PFSK-1 (cell line): ENCODE measurements around the gene PRKACA.

Source experiments
- FOXP2 ChIP-seq: optimal IDR thresholded peaks from 2 replicates; pipeline ENCODE3; 2011; ENCODE audit warnings: borderline replicate concordance, control low read depth, inconsistent platforms; ENCODE audit not compliant: insufficient read depth; ENCODE audit errors: extremely low read length, extremely low read depth
- POLR2AphosphoS5 ChIP-seq: IDR thresholded peaks from 2 replicates; pipeline ENCODE4 v1.6.1; 2012; ENCODE audit warnings: low read depth, mild to moderate bottlenecking, control low read depth, low read length, moderate library complexity
- REST ChIP-seq, 2 experiments: IDR thresholded peaks; 2 replicates each; pipeline versions ENCODE4 v1.6.1 to v1.8.0; 2011 to 2012; ENCODE audit warnings: low read depth in 2 of 2, low read length in 2 of 2, control low read depth in 1 of 2, inconsistent platforms in 1 of 2, mild to moderate bottlenecking in 1 of 2, moderate library complexity in 1 of 2; ENCODE audit not compliant: insufficient read depth in 1 of 2
- SIN3A ChIP-seq: IDR thresholded peaks from 2 replicates; pipeline ENCODE4 v1.6.1; 2012; ENCODE audit warnings: mild to moderate bottlenecking, low read length, moderate library complexity, borderline replicate concordance; ENCODE audit not compliant: insufficient read depth
- TAF1 ChIP-seq: IDR thresholded peaks from 2 replicates; pipeline ENCODE4 v1.6.1; 2012; ENCODE audit warnings: low read length, control low read depth, borderline replicate concordance; ENCODE audit not compliant: insufficient read depth

DNA sequence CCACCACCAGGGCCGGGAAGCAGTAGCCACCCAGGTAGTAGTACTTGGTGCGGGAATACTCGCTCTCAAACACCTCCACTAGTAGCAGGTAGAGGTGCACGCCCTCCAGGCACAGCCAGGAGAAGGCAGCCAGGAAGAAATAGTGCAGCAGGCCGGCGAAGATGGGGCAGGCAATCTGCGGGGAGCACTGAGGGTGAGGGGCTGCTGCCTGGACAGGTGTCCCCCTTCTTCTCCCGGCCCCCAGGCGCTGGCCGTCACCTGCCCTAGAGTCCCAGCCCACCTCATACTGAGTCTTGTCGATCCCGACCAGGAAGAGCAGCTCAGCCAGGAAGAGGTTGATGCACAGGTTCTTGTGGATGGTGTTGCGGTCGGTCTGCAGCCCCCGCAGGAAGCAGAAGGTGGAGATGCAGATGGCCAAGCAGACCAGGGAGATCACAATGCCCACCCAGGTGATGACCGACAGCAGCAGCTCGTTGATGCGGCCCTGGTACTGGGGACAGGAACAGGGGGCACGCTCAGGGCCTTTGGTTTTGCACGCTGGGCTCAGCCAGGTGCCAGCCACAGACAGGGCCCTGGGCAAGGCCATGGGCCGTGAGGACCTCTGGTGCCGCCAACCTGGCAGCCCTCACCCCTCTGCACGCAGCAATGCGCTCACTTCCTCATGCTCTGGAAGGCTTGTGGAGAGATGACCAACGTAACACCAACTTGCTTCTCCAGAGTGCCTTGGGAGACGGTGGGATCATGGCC lies 39.6 kb upstream of the PRKACA start:
- TF ChIP-seq POLR2AphosphoS5, result no peak
- no peak for TF ChIP-seq REST (IDR thresholded peaks at IDR 0.05; ENCODE audit: insufficient read depth in 1 of 2, low read depth in 2 of 2, low read length in 2 of 2)
- no peak for TF ChIP-seq TAF1
- no peak for TF ChIP-seq SIN3A
- no peak for TF ChIP-seq FOXP2
